ENCODE measurements around the gene RAD51. TPM values are rescaled to one million over a fixed set of nuclear protein-coding genes. Genes with fewer than 3 reads are reported as not detected.

The RAD51 gene
- polyA plus RNA-seq, 3 donors, result 0.28 to 0.61 TPM; not detected in 1

DNA sequence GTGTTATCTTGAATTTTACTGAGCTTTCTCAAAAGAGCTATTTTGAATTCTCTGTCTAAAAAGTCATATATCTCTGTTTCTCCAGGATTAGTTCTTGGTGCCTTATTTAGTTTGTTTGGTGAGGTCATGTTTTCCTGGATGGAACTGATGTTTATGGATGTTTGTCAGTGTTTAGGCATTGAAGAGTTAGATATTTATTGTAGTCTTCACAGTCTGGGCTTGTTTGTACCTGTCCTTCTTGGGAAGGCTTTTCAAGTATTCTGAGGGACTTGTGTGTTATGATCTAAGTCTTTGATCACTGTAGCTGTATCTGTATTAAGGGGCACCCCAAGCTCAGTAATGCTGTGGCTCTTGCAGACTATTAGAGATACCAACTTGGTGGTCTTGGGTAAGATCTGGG lies 10.6 kb upstream of the RAD51 start:
- peaks cover 0 to 2% (median 0%) of the 10 kb centered on the region in 3 donors for H3K27me3 Mint-ChIP-seq (ENCODE audit: low read depth in 3 of 3)

GRCh38 chr15:40685376-40685775 lies 9.6 kb upstream of the RAD51 start:
- no peak overlapping the region for H3K27ac ChIP-seq (ENCODE audit: low read depth in 1 of 2, low read length in 2 of 2)
- no peaks in the 10 kb centered on the region for H3K27me3 ChIP-seq (ENCODE audit: control insufficient read depth in 2 of 2, insufficient read depth in 2 of 2, low read length in 2 of 2)
- no peaks in the 10 kb centered on the region for H4K20me1 ChIP-seq (ENCODE audit: insufficient read depth, low read length)
- no peaks in the 10 kb centered on the region for H3K36me3 ChIP-seq (replicated peaks in 1 of 2; ENCODE audit: control insufficient read depth in 1 of 2, insufficient read depth in 2 of 2, low read length in 2 of 2)
- no peaks in the 10 kb centered on the region for H3K79me2 ChIP-seq (ENCODE audit: insufficient read depth, low read length)
- peaks cover 0 to 2% (median 0%) of the 10 kb centered on the region in 3 donors for H3K27me3 Mint-ChIP-seq (ENCODE audit: low read depth in 3 of 3)
- H3K9me3 ChIP-seq (replicated peaks in 1 of 2; ENCODE audit: control insufficient read depth in 1 of 2, insufficient read depth in 1 of 2, low read length in 2 of 2), result no peaks in the 10 kb centered on the region
- DNase-seq, result no peak
- no peak overlapping the region for H3K4me3 ChIP-seq (replicated peaks in 1 of 3; ENCODE audit: low read depth in 2 of 3, low read length in 3 of 3)
- H3K4me2 ChIP-seq (replicated peaks; ENCODE audit: extremely low read depth, low read length, poor library complexity, severe bottlenecking), result no peak overlapping the region
- WGBS (ENCODE audit: insufficient coverage), result 95% methylated on average over 2 of the region's 2 CpGs
- no peaks in the 10 kb centered on the region for H3K4me1 ChIP-seq (ENCODE audit: control insufficient read depth in 1 of 2, insufficient read depth in 2 of 2, low read length in 2 of 2)
- H2AFZ ChIP-seq (ENCODE audit: insufficient read depth, low read depth, low read length, poor library complexity, severe bottlenecking), result no peak overlapping the region
- intact Hi-C loops (cut with micrococcal nuclease), result loop anchor here in 1 of 2 donors (10.0 kb wide), 1 partner anchor 99 kb away; no protein-coding TSS in a partner anchor
- H3K27ac Mint-ChIP-seq, result peak overlapping the region in 2 of 7 donors; percentile 1 to 32
- peaks cover 3% of the 10 kb centered on the region for H3K4me1 Mint-ChIP-seq
- no peak overlapping the region for H3K4me3 Mint-ChIP-seq
- TF ChIP-seq CTCF (IDR thresholded peaks at IDR 0.05), result no peak
- H3K9me3 Mint-ChIP-seq, result no peaks in the 10 kb centered on the region
- peaks cover 4 to 6% of the 10 kb centered on the region in 2 donors for H3K36me3 Mint-ChIP-seq
- no peak overlapping the region for H3K9ac ChIP-seq (ENCODE audit: insufficient read depth, low read length, poor library complexity, severe bottlenecking)

More for the DNA sequence above, 10.6 kb upstream of the RAD51 start:
- H3K27ac ChIP-seq (ENCODE audit: low read depth in 1 of 2, low read length in 2 of 2), result no peak overlapping the region
- no peaks in the 10 kb centered on the region for H3K9me3 ChIP-seq (replicated peaks in 1 of 2; ENCODE audit: control insufficient read depth in 1 of 2, insufficient read depth in 1 of 2, low read length in 2 of 2)
- intact Hi-C loops (cut with micrococcal nuclease), result loop anchor here in 1 of 2 donors (10.0 kb wide), 1 partner anchor 100 kb away; no protein-coding TSS in a partner anchor
- Mint-ChIP-seq H3K27ac (peak overlapping the region in 1 of 7 donors; percentile 1), H3K36me3 (peaks cover 0 to 3% of the 10 kb centered on the region in 2 donors), H3K4me1 (peaks cover 3% of the 10 kb centered on the region), H3K4me3 (no peak overlapping the region), H3K9me3 (no peaks in the 10 kb centered on the region)
- DNase-seq, result no peak
- TF ChIP-seq CTCF (IDR thresholded peaks at IDR 0.05), result no peak
- H3K79me2 ChIP-seq (ENCODE audit: insufficient read depth, low read length), result no peaks in the 10 kb centered on the region
- H3K4me2 ChIP-seq (replicated peaks; ENCODE audit: extremely low read depth, low read length, poor library complexity, severe bottlenecking), result no peak overlapping the region
- no peaks in the 10 kb centered on the region for H3K27me3 ChIP-seq (ENCODE audit: control insufficient read depth in 2 of 2, insufficient read depth in 2 of 2, low read length in 2 of 2)
- no peaks in the 10 kb centered on the region for H3K36me3 ChIP-seq (replicated peaks in 1 of 2; ENCODE audit: control insufficient read depth in 1 of 2, insufficient read depth in 2 of 2, low read length in 2 of 2)
- H3K4me3 ChIP-seq (replicated peaks in 1 of 3; ENCODE audit: low read depth in 2 of 3, low read length in 3 of 3), result no peak overlapping the region
- H2AFZ ChIP-seq (ENCODE audit: insufficient read depth, low read depth, low read length, poor library complexity, severe bottlenecking), result no peak overlapping the region
- H3K9ac ChIP-seq (ENCODE audit: insufficient read depth, low read length, poor library complexity, severe bottlenecking), result no peak overlapping the region
- no peaks in the 10 kb centered on the region for H3K4me1 ChIP-seq (ENCODE audit: control insufficient read depth in 1 of 2, insufficient read depth in 2 of 2, low read length in 2 of 2)
- no peaks in the 10 kb centered on the region for H4K20me1 ChIP-seq (ENCODE audit: insufficient read depth, low read length)

All from CD14-positive monocyte (primary cell).